Measurements from ENCODE around the gene UBE2I.
"Not testable (repeated sequence)": the region's sequence is repeated elsewhere in the genome, so short reads cannot be mapped to it uniquely, and the experiment has no call there.

Gene UBE2I

DNA sequence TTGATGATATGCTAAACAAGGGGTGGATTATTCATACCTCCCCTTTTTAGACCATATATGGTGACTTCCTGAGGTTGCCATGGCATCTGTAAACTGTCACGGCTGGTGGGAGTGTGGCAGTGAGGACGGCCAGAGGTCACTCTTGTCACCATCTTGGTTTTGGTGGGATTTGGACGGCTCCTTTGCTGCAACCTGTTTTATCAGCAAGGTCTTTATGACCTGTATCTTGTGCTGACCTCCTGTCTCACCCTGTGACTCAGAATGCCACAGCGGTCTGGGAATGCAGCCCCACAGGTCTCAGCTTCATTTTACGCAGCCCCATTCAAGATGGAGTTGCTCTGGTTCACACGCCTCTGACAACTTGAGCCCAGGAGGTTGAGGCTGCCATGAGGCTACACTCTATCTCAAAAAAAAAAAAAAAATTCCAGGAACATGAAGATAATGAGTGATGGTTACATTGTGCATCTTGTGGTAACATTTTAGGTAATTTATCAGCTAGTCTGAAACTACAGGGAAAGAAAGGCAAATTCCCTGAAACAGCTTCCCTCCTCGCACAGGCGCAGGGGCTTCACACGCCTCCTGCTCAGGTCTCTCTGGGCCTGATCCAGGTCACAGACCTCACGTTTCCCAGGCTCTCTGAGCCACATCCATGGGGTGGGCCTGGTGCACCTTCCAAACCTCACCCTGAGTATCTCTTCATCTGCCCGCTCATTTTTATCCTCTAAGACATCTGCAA, 15.3 kb upstream of the UBE2I start:
- DNase-seq (ENCODE audit: low spot score) = no peak

DNA sequence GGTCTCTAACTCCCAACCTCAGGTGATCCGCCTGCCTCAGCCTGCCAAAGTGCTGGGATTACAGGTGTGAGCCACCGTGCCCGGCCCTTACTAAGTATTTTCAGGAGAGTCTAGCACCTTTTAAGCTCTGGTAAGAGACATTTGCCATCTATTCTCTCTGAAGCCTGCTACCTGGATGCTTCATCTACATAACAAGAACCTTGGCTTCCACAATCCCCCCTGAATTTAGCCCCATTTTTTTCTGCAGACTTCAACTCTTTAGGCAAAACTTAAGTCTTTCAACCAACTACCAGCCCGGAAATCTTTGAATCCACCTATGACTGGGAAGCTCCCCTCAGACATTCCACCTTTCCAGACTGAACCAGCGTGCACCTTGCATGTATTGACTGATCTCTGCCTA, 14.0 kb upstream of the UBE2I start:
- no peak for DNase-seq (ENCODE audit: low spot score)

DNA sequence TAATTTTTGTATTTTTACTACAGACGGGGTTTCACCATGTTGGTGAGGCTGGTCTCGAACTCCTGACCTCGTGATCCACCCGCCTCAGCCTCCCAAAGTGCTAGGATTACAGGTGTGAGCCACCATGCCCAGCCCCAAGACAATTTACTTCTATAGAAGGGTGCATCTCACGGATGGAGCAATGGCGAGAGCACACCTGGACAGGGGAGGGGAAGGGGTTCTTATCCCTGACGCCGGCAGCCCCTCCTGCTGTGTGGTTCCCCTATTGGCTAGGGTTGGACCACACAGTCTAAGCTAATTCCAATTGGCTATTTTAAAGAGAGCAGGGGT, 12.8 kb upstream of the UBE2I start:
- DNase-seq (ENCODE audit: low spot score) = not testable (repeated sequence)

GRCh38 chr16:1297018-1297696, 12.3 kb upstream of the UBE2I start:
- no peak for DNase-seq (ENCODE audit: low spot score)

- no peak for DNase-seq (ENCODE audit: low spot score)
Observed at GRCh38 chr16:1298406-1298805, 11.0 kb upstream of the UBE2I start.

DNA sequence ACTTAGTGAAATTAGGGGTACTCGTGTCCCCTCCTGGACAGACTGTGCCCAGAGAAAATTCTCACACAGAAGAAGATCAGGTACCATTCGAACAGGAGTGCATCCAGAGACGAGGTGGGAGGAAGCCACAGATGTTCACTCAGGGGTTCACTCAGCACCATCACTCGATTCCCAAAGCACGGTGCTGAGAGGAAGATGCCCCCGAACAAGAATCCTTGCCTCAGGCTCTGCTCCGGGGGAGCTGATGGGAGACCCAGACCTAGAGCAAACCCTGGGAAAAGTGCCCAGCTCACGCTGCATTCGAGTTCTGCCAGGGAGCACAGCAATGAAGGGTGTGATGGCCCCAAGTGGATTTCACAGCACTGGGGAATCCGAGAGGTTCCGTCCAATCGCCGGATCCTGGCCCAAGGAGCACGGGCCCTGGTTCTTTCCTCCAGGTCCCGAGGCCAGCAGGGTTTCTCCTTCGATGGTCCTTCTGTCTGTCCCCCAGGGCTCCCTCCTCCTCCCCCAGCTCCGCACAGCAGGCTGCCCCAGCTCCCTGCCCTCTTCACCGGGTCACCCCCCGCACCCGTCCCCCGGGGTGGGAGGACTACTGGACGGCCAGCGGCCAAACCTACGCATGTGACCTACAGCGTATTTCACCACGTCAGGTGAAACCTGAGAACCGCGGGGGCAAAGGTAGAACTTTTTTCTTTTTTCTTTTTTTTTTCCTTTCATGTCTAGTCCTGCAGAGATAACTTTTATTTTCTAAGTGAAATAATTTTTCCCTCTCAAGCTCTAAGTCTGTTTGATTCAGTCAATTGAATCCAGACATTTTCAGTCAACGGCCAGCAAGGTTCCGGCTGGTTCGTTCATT, 10.2 kb upstream of the UBE2I start:
- no peak for DNase-seq (ENCODE audit: low spot score)

DNA sequence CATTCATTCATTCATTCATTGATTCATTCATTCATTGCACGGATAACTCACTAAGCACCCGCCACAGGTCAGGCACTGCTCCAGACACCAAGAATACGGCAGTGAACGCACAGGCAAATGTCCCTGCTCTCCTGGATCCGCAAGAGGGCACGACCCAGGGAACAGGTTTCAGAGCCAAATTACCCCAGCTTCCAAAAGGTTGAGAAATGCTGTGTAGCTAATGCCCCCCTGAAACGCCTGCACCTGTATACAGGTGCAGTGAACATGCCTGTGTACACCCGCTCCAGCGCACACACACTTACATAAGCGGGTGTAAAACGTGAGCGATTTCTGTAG, 9.6 kb upstream of the UBE2I start:
- DNase-seq (ENCODE audit: low spot score) = no peak

GRCh38 chr16:1300664-1301476, 8.6 kb upstream of the UBE2I start:
- peak; percentile 67 for DNase-seq (ENCODE audit: low spot score)

DNA sequence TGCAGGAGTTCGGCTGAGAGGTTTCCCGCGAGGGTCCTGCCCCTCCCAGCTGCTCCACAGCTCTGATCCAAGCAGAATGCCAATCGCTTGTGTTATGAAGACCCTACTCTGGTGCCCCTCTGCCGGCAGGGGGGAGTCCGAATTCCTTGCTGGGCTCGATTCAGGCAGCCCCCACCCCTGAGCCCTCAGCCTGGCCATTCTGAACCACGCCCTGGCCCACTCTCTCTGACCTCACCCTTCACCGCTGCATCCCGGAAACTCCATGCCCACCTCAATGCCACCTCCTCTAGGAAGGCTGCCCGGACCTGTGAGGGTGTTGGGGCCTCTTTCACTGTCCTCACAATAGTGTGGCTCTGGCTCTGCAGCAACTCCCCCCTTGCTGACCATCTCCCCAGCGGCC, 7.9 kb upstream of the UBE2I start:
- DNase-seq (ENCODE audit: low spot score) = no peak

DNA sequence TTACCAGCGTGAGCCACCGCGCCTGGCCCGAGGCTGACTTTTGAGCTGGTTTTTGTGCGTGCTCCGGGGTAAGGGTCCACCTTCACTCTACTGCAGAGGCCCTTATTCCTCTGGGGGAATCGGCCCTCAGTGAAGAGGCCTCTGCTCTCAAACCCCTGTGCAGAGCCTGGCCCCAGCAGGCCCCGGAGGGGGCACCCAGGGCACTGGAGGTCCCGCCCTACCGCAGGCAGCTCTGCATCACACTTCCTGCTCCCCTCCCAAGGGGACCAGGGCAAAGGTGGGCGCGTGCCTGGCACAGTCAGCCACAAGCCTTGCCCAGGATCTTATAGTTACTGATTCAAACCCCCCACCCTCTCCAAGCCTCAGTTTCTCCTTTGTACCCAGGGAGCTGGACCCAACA, 3.6 kb upstream of the UBE2I start:
- DNase-seq (ENCODE audit: low spot score) = no peak

DNA sequence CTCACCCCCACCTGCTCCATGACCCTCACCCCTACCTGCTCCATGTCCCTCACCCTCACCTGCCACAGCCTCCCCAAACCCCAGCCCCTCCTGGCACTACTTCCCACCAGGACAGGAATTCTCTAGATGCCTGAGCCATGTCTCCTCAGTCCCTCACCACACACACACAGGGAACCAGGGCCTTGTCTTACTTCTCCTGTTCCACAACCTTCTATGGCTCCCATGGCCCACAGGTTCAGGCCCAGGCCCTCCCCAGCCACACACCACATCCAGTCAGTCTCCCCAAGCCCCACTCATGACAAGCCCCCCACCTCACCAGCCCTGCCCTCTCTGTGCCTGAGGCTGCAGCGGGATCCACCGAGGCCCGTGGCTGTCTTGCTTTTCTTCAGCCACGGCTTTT, 3.1 kb upstream of the UBE2I start:
- DNase-seq (ENCODE audit: low spot score) = no peak

DNA sequence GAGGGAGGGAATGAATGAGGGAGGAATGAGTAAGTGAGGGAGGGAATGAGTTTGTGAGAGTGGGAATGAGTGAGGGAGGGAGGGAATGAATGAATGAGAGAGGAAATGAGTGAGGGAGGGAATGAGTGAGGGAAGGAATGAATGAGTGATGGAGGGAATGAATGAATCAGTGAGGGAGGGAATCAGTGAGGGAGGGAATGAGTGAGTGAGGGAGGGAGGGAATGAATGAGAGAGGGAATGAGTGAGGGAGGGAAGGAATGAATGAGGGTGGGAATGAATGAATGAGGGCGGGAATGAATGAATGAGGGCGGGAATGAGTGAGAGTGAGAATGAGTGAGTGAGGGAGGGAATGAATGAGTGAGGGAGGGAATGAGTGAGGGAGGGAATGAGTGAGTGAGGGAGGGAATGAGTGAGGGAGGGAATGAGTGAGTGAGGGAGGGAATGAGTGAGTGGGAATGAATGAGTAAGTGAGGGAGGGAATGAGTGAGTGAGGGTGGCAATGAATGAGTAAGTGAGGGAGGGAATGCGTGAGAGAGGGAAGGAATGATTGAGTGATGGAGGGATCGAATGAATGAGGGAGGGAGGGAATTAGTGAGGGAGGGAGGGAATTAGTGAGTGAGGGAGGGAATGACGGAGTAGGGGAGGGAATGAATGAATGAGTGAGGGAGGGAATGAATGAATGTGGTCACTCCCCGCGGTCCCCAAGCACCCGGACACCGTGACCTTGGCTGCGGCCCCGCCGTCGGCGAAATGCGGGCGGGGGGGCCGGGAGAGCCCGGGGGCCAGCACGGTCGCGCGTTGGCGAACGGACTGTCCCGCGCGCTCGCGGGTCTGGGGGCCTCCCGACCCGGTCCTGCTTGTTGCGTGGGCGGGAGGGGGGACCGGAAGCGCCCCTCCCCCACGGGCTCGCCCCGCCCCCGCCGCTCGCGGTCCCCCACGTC, 1.1 kb upstream of the UBE2I start:
- DNase-seq (ENCODE audit: low spot score) = peak; percentile 35

GRCh38 chr16:1309888-1310831, 724 bp downstream of the UBE2I start:
- DNase-seq (ENCODE audit: low spot score) = no peak

GRCh38 chr16:1310832-1311200, 1.4 kb downstream of the UBE2I start:
- DNase-seq (ENCODE audit: low spot score) = no peak

DNA sequence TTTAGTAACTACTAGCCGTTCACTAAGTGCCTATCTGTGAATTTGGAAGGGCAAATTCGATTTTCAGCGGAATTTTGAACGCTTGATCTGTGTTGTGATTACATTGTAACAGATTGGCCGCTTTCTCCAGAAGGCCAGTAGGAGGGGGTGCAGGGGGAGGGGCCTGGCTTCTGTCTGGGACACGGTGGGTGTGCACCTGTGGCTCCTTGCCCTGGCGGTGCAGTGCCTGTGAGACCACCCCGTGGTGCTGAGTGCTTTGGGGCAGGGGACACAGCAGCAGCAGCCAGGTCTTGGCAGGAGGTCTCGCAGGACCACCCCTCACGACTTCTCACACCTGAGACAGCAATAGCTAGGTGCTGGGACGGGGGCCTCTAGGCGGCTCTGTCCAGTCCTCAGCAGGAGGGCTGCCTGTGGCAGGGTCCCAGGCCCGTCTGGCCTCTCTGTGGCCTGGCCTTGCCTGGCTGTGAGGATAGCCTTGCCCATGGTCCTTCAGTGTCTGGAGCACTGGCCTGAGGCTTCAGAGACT, 1.8 kb downstream of the UBE2I start:
- DNase-seq (ENCODE audit: low spot score) = no peak

DNA sequence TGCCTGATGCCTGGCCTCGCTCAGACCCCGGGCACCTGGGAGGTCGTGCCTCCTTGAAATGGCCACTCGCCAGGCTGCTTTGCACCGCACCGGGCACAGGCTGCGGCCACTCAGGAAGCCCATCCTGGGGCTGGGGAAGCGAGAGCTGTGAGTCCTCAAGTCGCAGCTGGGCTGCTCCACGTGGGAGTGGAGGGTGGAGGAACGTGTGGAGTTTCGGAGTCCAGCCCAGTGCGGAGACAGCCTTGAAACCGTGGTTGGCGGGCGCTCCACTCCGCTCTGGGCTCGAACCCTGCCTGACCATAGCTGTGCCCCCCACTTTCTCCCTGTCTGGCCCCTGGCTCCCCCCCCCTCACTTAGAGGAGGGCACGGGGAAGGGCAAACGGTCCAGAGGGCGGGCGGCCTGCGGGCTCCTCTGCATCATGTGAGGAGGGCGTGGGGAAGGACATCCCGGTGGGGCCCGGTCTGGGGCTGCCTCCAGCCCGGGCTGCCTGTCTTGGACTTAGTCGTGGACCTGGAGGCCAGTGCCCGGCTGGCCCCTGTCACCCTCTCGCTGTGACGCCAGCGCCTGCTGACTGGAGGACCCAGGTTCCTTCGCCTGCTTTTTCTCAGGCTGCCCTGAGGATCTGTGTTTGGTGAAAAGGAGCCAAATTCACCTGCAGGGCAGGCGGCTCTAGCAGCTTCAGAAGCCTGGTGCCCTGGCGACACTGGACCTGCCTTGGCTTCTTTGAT, 2.5 kb downstream of the UBE2I start:
- DNase-seq (ENCODE audit: low spot score) = no peak

DNA sequence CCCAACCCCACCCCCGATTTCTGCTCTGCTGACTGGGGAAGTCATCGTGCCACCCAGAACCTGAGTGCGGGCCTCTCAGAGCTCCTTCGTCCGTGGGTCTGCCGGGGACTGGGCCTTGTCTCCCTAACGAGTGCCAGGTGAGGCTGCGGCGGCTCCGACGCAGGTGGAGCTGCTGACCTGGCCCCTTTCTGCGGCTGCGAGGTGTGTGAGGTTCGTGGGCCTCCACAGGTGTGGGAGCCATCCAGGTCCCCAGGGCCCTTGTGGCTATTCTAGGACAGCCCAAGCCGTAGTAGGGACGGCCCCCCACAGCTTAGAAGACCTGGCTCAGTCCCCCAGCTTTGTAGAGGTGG, 3.0 kb downstream of the UBE2I start:
- no peak for DNase-seq (ENCODE audit: low spot score)

DNA sequence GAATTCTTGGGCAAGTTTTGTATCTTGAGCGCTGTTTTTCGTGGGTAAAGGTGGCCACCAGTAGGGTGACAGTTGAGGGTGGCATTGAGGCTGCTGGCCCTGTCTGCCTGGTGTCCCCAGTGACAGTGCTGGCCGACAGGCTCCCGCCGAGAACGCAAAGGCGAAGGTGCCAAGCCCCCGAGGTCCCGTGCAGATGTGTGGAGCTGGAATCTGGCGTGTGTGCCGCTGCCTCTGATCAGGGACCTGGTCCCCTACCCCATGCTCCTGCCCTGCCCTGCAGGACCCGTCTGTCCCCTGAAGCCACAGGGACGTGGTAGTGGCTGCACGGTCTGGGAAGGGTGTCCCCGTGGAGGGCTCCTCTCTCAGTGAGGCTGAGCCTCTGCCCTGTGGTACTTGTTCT, 3.5 kb downstream of the UBE2I start:
- DNase-seq (ENCODE audit: low spot score) = no peak

- DNase-seq (ENCODE audit: low spot score) = no peak
Observed at GRCh38 chr16:1313721-1314369, 4.4 kb downstream of the UBE2I start.

Data from COLO829 (cell line).